Mucosa of rectum (tissue), 2 donors: Measurements from ENCODE around the gene KRT17.

ENCODE experiments used
- H3K27ac ChIP-seq, 2 donors: one replicate each; pipeline ENCODE4 v1.7.0; 2013; ENCODE audit warnings: inconsistent platforms in 2 of 2, low read depth in 2 of 2, low read length in 2 of 2
- H3K27me3 ChIP-seq, 2 donors: one replicate each; pipeline ENCODE4 v1.7.0; 2013; ENCODE audit warnings: low read length in 2 of 2; ENCODE audit not compliant: control insufficient read depth in 2 of 2, insufficient read depth in 2 of 2
- H3K36me3 ChIP-seq, 2 donors: one replicate each; pipeline ENCODE4 v1.7.0; 2013; ENCODE audit warnings: low read length in 2 of 2; ENCODE audit not compliant: control insufficient read depth in 2 of 2, insufficient read depth in 2 of 2
- H3K4me1 ChIP-seq, 2 donors: one replicate each; pipeline ENCODE4 v1.7.0; 2013; ENCODE audit warnings: low read length in 2 of 2, mild to moderate bottlenecking in 1 of 2; ENCODE audit not compliant: control insufficient read depth in 2 of 2, insufficient read depth in 2 of 2
- H3K4me3 ChIP-seq, 2 donors: one replicate each; pipeline ENCODE4 v1.7.0; 2013; ENCODE audit warnings: low read length in 2 of 2
- H3K9ac ChIP-seq, 2 donors: one replicate each; pipeline ENCODE4 v1.7.0; 2013; ENCODE audit warnings: low read length in 2 of 2, low read depth in 1 of 2, mild to moderate bottlenecking in 1 of 2
- H3K9me3 ChIP-seq, 2 donors: one replicate each; pipeline ENCODE4 v1.7.0; 2013; ENCODE audit warnings: low read length in 2 of 2; ENCODE audit not compliant: control insufficient read depth in 2 of 2
- donor health status: healthy.
- donor health status: Normal muscosa, but diverticular disease.

The KRT17 gene

DNA sequence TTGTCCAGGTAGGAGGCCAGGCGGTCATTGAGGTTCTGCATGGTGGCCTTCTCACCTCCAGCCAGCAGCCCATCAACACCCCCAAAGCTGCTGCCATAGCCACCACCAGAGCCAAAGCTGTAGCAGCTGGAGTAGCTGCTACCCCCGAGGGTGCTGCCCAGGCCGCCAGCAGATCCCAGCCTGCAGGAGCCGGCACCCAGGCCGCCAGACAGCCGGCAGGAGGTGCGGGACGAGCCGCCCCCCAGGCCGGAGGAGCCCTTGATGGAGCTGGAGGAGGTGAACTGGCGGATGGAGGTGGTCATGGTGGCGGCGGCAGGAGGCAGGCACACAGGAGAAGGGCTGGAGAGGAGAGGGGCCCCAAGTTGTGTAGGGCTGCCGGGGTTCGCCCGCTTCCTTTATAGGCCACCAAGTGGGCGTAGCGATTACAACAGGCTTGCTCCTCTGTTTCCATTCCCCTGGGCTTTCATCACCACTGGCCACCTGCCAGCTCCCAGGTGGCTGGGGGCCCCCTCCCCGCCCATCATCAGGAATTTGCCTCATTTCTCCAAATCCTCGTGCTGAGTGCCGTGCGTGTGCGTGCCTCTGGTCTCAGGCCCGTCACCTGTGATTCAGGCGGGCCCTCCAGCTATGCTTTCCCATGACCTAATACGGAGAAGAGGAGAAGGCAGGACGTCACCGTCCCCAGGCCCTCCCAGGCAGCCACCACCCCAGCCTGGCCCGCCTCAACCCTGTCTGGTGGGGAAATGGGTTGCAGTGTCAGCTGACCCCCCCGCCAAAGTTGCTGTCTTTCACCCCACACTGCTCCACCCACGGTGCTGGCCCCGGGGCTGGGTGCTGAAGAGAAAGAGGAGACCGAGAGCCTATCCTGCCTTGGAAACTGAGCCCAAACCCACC lies at the start of gene KRT17:
KRT17 (minus strand) TSS at position 368 of the 894 bp plus-strand sequence; CDS start at position 302, 66 bp downstream.
- Histone ChIP-seq H3K4me1 (no peaks in the 10 kb centered on the region), H3K4me3 (no peak within 1 kb of the TSS), H3K36me3 (no peaks in the 10 kb centered on the region), H3K27me3 (no peaks in the 10 kb centered on the region), H3K9me3 (no peaks in the 10 kb centered on the region), H3K9ac (no peak within 1 kb of the TSS), H3K27ac (no peak within 1 kb of the TSS)

DNA sequence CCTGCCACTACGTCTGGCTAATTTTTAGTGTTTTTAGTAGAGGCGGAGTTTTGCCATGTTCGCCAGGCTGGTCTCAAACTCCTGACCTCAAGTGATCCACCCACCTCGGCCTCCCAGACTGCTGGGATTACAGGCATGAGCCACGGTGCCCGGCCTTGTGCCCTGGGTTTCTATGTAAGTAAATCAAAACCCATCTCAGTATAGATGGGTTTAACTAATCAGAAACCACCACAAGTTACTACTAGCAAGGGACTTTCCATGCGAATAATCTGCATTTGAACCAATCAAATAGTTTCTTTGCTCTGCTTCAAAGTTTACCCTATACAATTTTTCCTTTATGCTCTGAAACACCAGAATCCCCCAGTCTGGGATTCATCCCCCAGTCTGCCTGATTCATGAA lies 47.8 kb upstream of the KRT17 start:
- H3K4me1 ChIP-seq: peaks cover 2 to 5% of the 10 kb centered on the region in 2 donors
- H3K27me3 ChIP-seq: no peaks in the 10 kb centered on the region
- no peak overlapping the region for H3K4me3 ChIP-seq
- H3K27ac ChIP-seq: no peak overlapping the region
- no peaks in the 10 kb centered on the region for H3K36me3 ChIP-seq
- no peaks in the 10 kb centered on the region for H3K9me3 ChIP-seq
- H3K9ac ChIP-seq: no peak overlapping the region

DNA sequence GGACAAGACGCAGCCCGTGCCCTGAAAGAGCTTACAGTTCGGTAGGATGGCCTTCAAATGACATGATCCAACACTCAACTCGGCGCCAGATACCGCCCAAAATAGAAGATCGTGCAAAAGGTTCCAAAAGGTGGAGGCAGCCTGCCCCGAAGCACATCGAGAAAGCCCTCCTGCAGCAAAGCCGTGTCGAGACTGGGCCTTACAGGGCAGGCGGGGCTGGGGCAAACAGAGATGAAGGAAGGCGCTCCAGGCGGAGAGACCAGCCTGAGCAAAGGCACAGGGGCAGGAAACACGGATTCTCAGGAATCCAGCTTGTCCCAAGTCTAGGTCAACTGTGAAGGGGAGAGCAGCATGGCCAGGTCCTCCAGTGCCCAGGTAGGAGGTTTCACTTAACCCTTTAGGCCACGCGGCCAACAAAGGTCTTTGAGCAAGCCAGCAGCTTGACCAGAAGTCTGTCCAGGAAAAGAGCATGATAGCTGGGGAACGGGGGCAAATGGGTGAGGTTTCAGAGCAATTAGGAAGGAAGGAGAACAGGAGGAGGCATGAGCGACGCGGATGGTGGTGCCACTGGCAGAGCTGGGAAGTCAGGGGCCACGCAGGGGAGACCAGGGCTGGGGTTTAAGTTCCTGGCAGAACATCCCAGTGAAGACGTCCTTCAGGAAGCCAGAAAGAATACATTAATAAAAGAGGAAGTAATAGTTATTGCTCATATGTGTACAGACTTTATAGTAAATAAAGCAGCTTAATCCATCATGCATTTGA lies 43.1 kb upstream of the KRT17 start:
- no peaks in the 10 kb centered on the region for H3K9me3 ChIP-seq
- H3K27ac ChIP-seq: peak overlapping the region in 1 of 2 donors; percentile 90
- H3K36me3 ChIP-seq: no peaks in the 10 kb centered on the region
- H3K27me3 ChIP-seq: no peaks in the 10 kb centered on the region
- H3K4me1 ChIP-seq: peaks cover 7 to 17% of the 10 kb centered on the region in 2 donors
- peak overlapping the region in 1 of 2 donors; percentile 49 for H3K9ac ChIP-seq
- peak overlapping the region; percentile 74 to 88 for H3K4me3 ChIP-seq

DNA sequence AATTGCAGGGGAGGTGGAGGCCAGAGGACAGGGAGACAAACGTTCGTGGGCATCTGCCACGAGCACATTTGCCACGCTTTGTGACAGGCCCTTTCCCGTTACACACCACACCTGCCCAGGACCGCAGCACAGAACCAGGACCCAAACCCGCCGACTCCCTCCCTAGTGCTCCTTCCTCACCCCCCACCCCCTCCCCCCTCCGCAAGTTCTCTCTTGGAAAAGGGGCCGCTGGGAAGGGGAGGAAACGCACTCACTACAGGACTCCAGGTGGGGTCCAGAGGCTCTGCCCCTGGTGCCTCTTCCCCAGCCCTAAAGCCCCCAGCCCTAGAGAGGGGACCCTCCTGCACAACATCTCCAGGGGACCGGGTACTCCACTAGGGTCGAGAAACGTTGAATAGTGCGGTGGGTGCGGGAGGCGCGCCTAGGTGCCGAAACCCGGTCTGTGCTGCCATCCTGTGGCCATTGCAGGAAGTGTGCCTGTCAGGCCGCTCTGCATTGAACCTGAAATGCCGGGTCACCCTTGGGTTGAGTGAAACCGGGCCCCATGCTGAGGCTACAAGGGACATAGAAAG lies 42.4 kb upstream of the KRT17 start:
- H3K36me3 ChIP-seq: no peaks in the 10 kb centered on the region
- H3K27ac ChIP-seq: peak overlapping the region; percentile 83 to 90
- H3K9me3 ChIP-seq: no peaks in the 10 kb centered on the region
- peak overlapping the region; percentile 74 to 88 for H3K4me3 ChIP-seq
- H3K4me1 ChIP-seq: peaks cover 7 to 19% of the 10 kb centered on the region in 2 donors
- peak overlapping the region; percentile 81 to 91 for H3K9ac ChIP-seq
- no peaks in the 10 kb centered on the region for H3K27me3 ChIP-seq

DNA sequence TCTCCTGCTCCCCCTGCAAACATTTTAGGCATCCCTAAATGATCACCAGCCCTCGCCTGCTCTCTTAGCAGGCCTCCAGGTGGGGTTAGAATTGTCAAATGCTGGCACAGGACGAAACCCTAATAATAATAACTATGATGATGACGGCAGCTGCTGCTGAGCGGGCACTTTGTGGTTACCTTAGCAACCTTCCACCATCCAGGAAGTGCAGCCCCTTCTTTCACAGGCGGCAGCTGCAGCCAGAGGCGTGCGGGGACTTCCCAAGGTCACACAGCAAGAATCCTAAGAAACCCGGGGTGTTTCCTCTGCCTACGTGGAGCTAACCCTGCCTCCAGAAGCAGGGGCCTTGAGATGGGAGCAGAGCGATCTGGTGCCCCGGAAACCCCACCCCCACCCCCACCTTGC lies 41.9 kb upstream of the KRT17 start:
- H3K27ac ChIP-seq: peak overlapping the region; percentile 83 to 90
- H3K4me3 ChIP-seq: peak overlapping the region; percentile 74 to 88
- no peaks in the 10 kb centered on the region for H3K9me3 ChIP-seq
- peaks cover 7 to 19% of the 10 kb centered on the region in 2 donors for H3K4me1 ChIP-seq
- no peaks in the 10 kb centered on the region for H3K36me3 ChIP-seq
- H3K9ac ChIP-seq: peak overlapping the region; percentile 81 to 91
- H3K27me3 ChIP-seq: no peaks in the 10 kb centered on the region

DNA sequence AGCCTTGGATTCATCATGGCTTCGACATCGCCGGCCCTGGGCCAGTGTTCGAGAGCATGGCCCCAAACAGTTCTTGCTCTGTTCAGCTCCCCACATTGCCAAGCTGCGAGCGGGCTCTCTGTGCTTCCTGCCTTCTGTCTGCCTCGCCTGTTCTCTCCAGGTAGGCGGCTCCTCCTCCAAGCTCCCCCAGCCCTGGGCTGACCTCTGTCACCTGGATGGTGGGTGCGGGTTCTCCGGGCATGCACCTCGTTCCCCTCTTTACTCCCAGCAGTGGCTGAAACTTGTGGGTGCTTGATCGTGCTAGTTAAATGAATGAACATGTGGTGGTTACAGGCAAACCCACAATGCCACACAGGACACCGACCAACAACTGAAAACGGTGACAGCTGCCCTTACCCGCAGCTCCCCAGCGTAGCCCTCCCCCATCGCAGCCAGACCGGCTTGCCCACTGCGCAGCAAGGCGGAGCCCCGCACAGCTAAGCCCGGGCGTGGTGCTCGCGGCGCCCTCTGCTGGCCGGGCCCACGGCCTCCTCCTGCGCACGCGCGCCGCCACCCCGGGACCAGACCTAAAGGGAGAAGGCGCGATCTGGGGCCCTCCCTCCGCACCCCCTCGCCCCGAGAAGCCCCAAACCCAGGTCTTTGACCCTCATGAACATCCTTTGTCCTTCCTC lies 41.3 kb upstream of the KRT17 start:
- Histone ChIP-seq H3K27ac (peak overlapping the region; percentile 83 to 90), H3K36me3 (no peaks in the 10 kb centered on the region), H3K4me3 (peak overlapping the region; percentile 74 to 88), H3K4me1 (peaks cover 7 to 19% of the 10 kb centered on the region in 2 donors), H3K9ac (peak overlapping the region; percentile 81 to 91), H3K9me3 (no peaks in the 10 kb centered on the region), H3K27me3 (no peaks in the 10 kb centered on the region)

DNA sequence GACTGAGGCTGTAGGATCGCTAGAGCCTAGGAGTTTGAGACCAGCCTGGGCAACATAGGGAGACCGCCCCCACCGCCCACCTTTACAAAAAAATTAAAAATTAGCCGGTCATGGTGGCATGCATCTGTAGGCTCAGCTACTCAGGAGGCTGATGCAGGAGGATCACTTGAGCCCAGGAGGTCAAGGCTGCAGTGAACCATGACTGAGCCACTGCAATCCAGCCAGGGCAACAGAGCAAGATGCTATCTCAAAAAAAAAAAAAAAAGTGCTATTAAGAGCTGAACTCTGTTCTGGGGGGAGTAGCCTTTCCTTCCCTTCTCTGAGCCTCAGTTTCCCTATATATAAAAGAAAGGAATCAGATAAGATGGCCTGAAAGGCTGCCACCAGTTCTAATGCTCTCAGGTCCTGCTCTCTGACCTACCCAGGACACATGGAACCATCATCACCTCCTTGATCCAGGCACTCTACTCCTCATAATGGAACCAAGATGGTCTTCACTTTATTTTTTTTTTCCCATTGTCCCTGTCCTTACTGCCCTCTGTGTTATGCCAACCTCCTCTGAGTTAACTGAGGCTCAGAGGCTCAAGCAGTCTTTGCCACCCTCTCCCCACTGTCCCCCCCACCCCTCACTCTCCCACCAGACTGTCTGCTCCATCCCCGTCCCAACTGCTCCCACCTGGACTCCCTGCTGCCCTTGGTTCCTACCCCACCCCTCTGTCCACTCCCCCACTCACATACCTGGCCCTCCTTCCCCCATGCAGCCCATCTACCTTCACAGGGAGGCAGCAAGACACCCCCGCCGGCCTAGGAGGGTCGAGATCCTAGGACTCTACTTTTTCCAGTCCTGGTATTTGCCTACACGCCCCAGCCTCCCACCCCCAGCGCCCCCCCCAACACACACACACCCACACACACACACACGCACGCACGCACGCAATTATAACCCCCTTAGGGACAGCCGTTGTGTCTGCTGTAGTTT lies 40.5 kb upstream of the KRT17 start:
- H3K9me3 ChIP-seq: no peaks in the 10 kb centered on the region
- peaks cover 7 to 19% of the 10 kb centered on the region in 2 donors for H3K4me1 ChIP-seq
- H3K4me3 ChIP-seq: peak overlapping the region; percentile 74 to 88
- no peaks in the 10 kb centered on the region for H3K36me3 ChIP-seq
- peak overlapping the region; percentile 83 to 90 for H3K27ac ChIP-seq
- no peaks in the 10 kb centered on the region for H3K27me3 ChIP-seq
- H3K9ac ChIP-seq: peak overlapping the region; percentile 81 to 91

DNA sequence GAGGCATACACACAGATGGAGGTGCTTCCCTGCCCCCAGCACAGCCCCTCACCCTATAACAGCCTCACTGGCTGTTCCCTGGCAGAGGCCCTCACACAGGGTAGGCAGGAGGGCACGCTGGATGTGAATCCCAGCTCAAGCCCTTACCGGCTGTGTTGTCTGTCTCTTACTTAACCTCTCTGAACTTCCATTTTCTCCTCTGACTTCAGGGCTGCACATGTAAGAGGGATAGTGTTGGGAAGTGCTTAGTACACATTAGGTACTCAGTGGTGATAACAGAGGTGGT lies 39.7 kb upstream of the KRT17 start:
- Histone ChIP-seq H3K4me3 (no peak overlapping the region), H3K27me3 (no peaks in the 10 kb centered on the region), H3K9me3 (no peaks in the 10 kb centered on the region), H3K9ac (no peak overlapping the region), H3K4me1 (peaks cover 7 to 21% of the 10 kb centered on the region in 2 donors), H3K27ac (no peak overlapping the region), H3K36me3 (no peaks in the 10 kb centered on the region)
